WI38 (cell line): ENCODE measurements around the gene TBC1D9B.

Experiments
- H3K4me3 ChIP-seq: 2 replicates; pipeline ENCODE4 v1.5.1; 2011; ENCODE audit warnings: low read depth, mild to moderate bottlenecking, control low read depth, low read length
- TF ChIP-seq, protein P1 (sequence below): IDR thresholded peaks from 2 replicates; pipeline ENCODE4 v1.5.1; 2012; ENCODE audit warnings: low read depth, mild to moderate bottlenecking, control low read depth, low read length

Gene TBC1D9B

DNA sequence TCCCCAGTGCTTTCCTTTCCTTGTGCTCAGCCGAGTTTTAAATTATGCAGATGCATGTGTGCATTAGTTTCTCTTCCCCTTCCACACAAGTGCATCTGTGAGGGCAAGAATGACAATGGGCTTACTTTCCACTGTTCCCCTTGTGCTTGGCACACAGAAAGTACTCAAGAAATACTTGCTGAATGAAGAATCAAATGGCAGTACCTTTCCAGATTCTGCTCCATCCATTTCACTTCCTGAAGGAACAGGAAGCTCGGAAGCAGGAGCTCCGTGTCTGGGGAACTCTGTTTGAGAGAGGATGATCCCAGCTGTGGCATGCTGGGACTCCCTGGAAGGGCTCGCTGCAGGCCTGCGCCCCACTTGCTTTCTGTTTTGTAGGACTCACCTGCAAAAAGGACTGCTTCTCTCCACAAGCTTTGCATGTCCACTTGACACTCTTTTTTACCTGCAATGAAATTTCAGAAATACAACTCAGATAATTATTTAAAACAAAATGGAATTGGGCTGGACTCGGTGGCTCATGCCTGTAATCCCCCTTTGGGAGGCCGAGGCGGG is 54.6 kb downstream of the TBC1D9B start:
- TF ChIP-seq, protein P1, sequence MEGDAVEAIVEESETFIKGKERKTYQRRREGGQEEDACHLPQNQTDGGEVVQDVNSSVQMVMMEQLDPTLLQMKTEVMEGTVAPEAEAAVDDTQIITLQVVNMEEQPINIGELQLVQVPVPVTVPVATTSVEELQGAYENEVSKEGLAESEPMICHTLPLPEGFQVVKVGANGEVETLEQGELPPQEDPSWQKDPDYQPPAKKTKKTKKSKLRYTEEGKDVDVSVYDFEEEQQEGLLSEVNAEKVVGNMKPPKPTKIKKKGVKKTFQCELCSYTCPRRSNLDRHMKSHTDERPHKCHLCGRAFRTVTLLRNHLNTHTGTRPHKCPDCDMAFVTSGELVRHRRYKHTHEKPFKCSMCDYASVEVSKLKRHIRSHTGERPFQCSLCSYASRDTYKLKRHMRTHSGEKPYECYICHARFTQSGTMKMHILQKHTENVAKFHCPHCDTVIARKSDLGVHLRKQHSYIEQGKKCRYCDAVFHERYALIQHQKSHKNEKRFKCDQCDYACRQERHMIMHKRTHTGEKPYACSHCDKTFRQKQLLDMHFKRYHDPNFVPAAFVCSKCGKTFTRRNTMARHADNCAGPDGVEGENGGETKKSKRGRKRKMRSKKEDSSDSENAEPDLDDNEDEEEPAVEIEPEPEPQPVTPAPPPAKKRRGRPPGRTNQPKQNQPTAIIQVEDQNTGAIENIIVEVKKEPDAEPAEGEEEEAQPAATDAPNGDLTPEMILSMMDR = no peak
- no peak overlapping the region for H3K4me3 ChIP-seq

DNA sequence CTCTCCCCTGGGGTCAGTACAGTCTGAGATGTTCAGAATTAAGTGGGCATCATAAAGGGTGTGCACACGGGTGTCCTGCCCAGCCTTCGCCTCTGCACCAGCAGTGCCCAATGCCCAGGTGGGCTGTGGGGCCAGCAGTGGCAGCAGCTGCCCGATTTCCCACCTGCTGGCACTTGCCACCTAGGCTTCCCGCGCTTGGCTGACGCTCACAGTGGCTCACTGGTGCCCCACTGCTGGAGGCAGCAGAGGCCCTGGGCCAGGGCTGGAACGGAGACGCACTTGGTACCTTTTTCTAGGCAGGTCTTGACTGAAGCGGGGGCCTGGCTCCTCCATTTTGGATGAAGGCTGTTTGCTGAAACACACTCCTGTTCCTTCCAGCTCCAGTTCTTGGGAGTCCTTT is 66.1 kb downstream of the TBC1D9B start:
- TF ChIP-seq, protein P1 = no peak
- H3K4me3 ChIP-seq = no peak overlapping the region

DNA sequence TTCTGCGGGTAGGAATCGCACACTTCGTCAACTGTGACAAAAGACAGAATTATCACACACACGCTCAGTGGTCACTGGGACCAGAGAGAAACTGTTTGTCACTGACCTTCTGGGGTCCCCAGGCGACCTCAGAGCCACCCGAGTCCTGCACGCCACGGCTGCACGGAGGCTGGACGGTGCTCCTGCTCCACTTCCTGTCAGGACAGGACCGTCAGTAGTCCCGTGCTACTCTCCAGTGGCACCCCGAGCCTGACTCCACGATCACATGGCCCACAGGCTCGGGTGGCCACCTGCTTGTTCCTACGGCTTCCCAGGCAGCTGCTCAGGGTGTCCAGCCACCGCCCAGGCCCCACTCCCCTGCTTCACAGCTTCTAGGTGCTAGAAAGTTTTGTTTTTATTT is 66.9 kb downstream of the TBC1D9B start:
- TF ChIP-seq, protein P1 = no peak
- H3K4me3 ChIP-seq = no peak overlapping the region

DNA sequence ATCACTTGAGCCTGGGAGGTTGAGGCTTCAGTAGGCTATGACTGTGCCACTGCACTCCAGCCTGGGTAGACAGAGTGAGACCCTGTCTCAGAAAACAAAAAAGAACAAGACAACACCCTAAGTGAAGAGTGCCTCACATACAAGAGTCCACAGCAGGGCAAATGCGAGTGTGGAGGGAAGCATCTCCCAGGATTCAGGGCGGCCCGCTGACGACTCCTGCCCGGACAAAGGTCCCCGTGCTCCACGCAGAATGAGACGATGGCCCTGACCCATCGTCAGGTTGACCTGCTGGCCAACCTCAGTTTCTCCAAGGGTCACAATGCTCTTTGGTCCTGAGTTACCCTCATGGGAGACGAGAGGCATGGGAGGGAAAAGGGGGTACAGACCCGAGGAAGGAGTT is 67.4 kb downstream of the TBC1D9B start:
- TF ChIP-seq, protein P1 = no peak
- no peak overlapping the region for H3K4me3 ChIP-seq

DNA sequence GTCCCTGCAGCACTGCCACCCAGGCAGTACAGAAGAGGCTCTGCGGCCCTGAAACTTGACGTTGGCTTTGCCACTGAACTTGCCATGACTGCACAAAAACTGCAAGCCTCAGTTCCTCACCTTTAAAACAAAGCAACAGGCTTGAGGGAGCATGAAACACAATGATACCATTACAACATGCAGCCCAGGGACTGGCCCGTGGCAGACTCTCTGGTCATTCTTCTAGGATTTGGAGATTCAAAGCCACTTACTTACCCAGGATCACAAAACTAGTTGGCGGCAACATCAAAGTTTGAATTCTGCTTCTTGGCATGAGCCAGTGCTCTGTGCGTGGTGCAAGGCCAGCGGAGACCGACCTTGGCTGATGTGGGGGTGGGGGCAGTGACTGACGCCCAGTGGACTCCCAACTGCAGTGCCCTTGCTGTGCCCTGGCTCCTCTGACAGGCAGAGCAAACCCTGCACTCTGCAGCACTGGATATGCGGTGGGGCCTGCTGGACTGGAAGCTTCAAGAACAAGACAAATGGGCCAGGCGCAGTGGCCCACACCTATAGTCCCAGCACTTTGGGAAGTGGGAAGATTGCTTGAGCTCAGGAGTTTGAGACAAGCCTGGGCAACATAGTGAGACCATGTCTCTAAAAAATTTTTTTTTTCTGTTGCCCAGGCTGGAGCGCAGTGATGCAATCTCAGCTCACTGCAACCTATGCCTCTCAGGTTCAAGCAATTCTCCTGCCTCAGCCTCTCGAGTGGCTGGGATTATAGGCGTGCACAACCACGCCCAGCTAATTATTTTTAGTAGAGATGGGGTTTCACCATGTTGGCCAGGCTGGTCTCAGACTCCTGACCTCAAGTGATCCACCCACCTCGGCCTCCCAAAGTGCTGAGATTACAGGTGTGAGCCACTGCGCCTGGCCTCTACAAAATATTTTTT is 68.1 kb downstream of the TBC1D9B start:
- no peak overlapping the region for H3K4me3 ChIP-seq
- TF ChIP-seq, protein P1 = no peak

DNA sequence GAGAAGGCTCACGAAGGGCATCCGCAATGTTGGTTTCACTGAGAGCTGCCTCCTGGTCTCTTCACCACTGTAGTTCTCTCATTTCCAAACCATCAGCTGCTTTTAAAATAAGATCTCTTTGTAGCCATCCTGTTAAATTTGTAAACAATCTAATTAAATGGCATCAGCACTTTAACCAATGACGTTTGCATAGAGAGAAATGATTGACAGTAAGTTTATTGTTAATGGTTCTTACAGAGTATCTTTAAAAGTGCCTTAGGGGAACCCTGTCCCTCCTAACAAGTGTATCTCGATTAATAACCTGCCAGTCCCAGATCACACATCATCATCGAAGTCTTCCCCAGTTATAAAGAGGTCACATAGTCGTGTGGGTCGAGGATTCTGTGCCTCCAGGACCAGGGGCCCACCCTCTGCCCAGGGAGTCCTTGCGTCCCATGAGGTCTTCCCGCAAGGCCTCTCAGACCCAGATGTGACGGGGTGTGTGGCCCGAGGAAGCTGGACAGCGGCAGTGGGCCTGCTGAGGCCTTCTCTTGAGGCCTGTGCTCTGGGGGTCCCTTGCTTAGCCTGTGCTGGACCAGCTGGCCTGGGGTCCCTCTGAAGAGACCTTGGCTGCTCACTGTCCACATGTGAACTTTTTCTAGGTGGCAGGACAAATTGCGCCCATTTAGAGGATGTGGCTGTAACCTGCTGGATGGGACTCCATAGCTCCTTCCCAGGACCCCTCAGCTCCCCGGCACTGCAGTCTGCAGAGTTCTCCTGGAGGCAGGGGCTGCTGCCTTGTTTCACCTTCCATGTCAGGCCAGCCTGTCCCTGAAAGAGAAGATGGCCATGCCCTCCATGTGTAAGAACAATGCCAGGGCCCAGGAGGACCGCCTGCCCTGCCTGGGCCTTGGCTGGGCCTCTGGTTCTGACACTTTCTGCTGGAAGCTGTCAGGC is 70.4 kb downstream of the TBC1D9B start:
- TF ChIP-seq, protein P1 = no peak
- no peak overlapping the region for H3K4me3 ChIP-seq
